ENCODE measurements around the gene ADAMTSL3. TPM values are rescaled to one million over a fixed set of nuclear protein-coding genes. Genes with fewer than 3 reads are reported as not detected.

ADAMTSL3 gene
- total RNA-seq, 1 experiment from 2014 or later, result 0.05 TPM

- Histone ChIP-seq H3K9ac (ENCODE audit: low read length) (no peak overlapping the region), H3K79me2 (ENCODE audit: insufficient read depth, low read length) (no peaks in the 10 kb centered on the region), H3K36me3 (ENCODE audit: control insufficient read depth in 1 of 2, insufficient read depth in 2 of 2, low read length in 2 of 2) (no peaks in the 10 kb centered on the region), H3K4me1 (ENCODE audit: control insufficient read depth in 1 of 2, insufficient read depth in 2 of 2, low read length in 2 of 2) (no peaks in the 10 kb centered on the region), H4K20me1 (ENCODE audit: insufficient read depth) (no peaks in the 10 kb centered on the region), H3K4me3 (replicated peaks in 1 of 2; ENCODE audit: low read depth in 1 of 2, low read length in 2 of 2) (no peak overlapping the region), H3K4me2 (ENCODE audit: low read length) (no peak overlapping the region), H3K27me3 (ENCODE audit: insufficient read depth, low read length) (peaks cover 9% of the 10 kb centered on the region; the same call in 1 of the 2 replicates), H3K9me2 (ENCODE audit: insufficient read depth) (no peaks in the 10 kb centered on the region), H3K9me3 (ENCODE audit: control insufficient read depth in 1 of 2, insufficient read depth in 1 of 2, low read depth in 1 of 2, low read length in 2 of 2) (no peaks in the 10 kb centered on the region), H3K27ac (ENCODE audit: low read depth, low read length) (no peak overlapping the region), H2AFZ (ENCODE audit: low read depth, low read length, poor library complexity, severe bottlenecking) (no peak overlapping the region)
- no peak for TF ChIP-seq ZFX (IDR thresholded peaks at IDR 0.05)
- no peak for TF ChIP-seq ZNF274 (IDR thresholded peaks at IDR 0.05; ENCODE audit: low read depth, low read length)
- TF ChIP-seq ZBTB33 (IDR thresholded peaks at IDR 0.05; ENCODE audit: extremely low read depth, insufficient replicate concordance, low read length), result no peak
- TF ChIP-seq POLR2A (IDR thresholded peaks at IDR 0.05; ENCODE audit: borderline replicate concordance, extremely low read depth, insufficient read depth, insufficient read length), result no peak
- TF ChIP-seq JUND (IDR thresholded peaks at IDR 0.05), result no peak
- TF ChIP-seq, protein P1, sequence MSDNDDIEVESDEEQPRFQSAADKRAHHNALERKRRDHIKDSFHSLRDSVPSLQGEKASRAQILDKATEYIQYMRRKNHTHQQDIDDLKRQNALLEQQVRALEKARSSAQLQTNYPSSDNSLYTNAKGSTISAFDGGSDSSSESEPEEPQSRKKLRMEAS (IDR thresholded peaks at IDR 0.05), result no peak
- TF ChIP-seq ELF1 (IDR thresholded peaks at IDR 0.05; ENCODE audit: borderline replicate concordance, low read depth), result no peak
- TF ChIP-seq ATF3 (IDR thresholded peaks at IDR 0.05), result no peak
- TF ChIP-seq YY1 (IDR thresholded peaks at IDR 0.05; ENCODE audit: extremely low read depth, insufficient replicate concordance, low read depth, low read length), result no peak
- RAD21 ChIA-PET (ENCODE audit: low non-redundant PET in 1 of 2, low total read pairs in 2 of 2, uncharacterized antibody in 2 of 2, unreplicated experiment in 2 of 2), result no interaction called here
- no peak for DNase-seq (ENCODE audit: low read depth, low spot score)
- no TSS peak for BruUV-seq (replicated peaks)
- POLR2A ChIA-PET, result no interaction called here
- CTCF ChIA-PET, result no interaction called here
- intact Hi-C loops (cut with micrococcal nuclease), result no loop called here
- ATAC-seq, result no peak
Measured at GRCh38 chr15:83833569-83833968, 179.6 kb downstream of the ADAMTSL3 start.

Measured in HCT116 (cell line).